Vagina (tissue), 2 donors: ENCODE data around the gene KLHL13. TPM values are rescaled to one million over a fixed set of nuclear protein-coding genes. Genes with fewer than 3 reads are reported as not detected.

Experiments used
- DNase-seq, 2 donors: peaks; one replicate each; pipeline ENCODE4 v3.0.0-alpha.2; 2017; ENCODE audit errors: extremely low spot score in 2 of 2
- H3K27ac ChIP-seq: fragments of 200-600 bp; sonication (generic); one replicate; pipeline ENCODE4 v1.5.1; 2019
- H3K27me3 ChIP-seq: fragments of 200-600 bp; sonication (generic); one replicate; pipeline ENCODE4 v1.5.1; 2019
- H3K36me3 ChIP-seq, 2 donors: fragments of 200-600 bp; sonication (generic); one replicate each; pipeline ENCODE4 v1.5.1; 2017 to 2019
- H3K4me1 ChIP-seq: fragments of 200-600 bp; sonication (generic); one replicate; pipeline ENCODE4 v1.5.1; 2019
- H3K4me3 ChIP-seq, 2 donors: fragments of 200-600 bp; sonication (generic); 1 replicate in 1 of 2; 2 replicates in 1 of 2; pipeline ENCODE4 v1.5.1; 2016 to 2019
- H3K9me3 ChIP-seq: fragments of 200-600 bp; sonication (generic); one replicate; pipeline ENCODE4 v1.5.1; 2019
- CTCF ChIP-seq, 3 experiments: fragments of 450-650 bp in 2 of 3; fragments of 200-600 bp in 1 of 3; sonication (generic) in 1 of 3; IDR thresholded peaks; one replicate each; pipeline ENCODE4 v1.5.1; 2017 to 2019; ENCODE audit warnings: antibody characterized with exemption in 3 of 3, mild to moderate bottlenecking in 2 of 3, moderate library complexity in 2 of 3
- POLR2A ChIP-seq, 2 donors: fragments of 450-650 bp; IDR thresholded peaks; one replicate each; pipeline ENCODE4 v1.6.1; 2017; ENCODE audit warnings: antibody characterized with exemption in 2 of 2, mild to moderate bottlenecking in 2 of 2, moderate library complexity in 2 of 2
- POLR2AphosphoS5 ChIP-seq, 2 donors: sonication (generic); formaldehyde crosslinking; IDR thresholded peaks; one replicate each; pipeline ENCODE4 v1.9.0; 2017; ENCODE audit warnings: antibody characterized with exemption in 2 of 2, mild to moderate bottlenecking in 2 of 2, low read depth in 1 of 2; ENCODE audit not compliant: insufficient read depth in 1 of 2
- intact Hi-C: fragments of 100-400 bp; cut with DNase I; formaldehyde crosslinking; loops from one replicate; pipeline ENCODE4 v1.15.1; 2023
- total RNA-seq: library from RNA; depleted of rRNA; stranded (reverse); fragments of >200 nt; gene quantifications from one replicate; pipeline ENCODE4 v1.2.3, GENCODE V29; 2016

The KLHL13 gene
- total RNA-seq, 1 donor from 2014 or later, result 10.6 TPM

GRCh38 chrX:118039591-118039990, 77.0 kb downstream of the KLHL13 start:
- Histone ChIP-seq H3K4me1 (no peaks in the 10 kb centered on the region), H3K27ac (no peak overlapping the region), H3K27me3 (no peaks in the 10 kb centered on the region), H3K4me3 (no peak overlapping the region), H3K9me3 (no peaks in the 10 kb centered on the region), H3K36me3 (no peaks in the 10 kb centered on the region)
- DNase-seq, result no peak
- no peak for TF ChIP-seq POLR2A (IDR thresholded peaks at IDR 0.05)
- TF ChIP-seq POLR2AphosphoS5 (IDR thresholded peaks at IDR 0.05; ENCODE audit: insufficient read depth in 1 of 2, low read depth in 1 of 2), result no peak
- no peak for TF ChIP-seq CTCF (IDR thresholded peaks at IDR 0.05)
- intact Hi-C loops, result no loop called here

GRCh38 chrX:118038614-118039365, 77.8 kb downstream of the KLHL13 start:
- intact Hi-C loops, result no loop called here
- TF ChIP-seq CTCF (IDR thresholded peaks at IDR 0.05) (no peak), POLR2AphosphoS5 (IDR thresholded peaks at IDR 0.05; ENCODE audit: insufficient read depth in 1 of 2, low read depth in 1 of 2) (no peak), POLR2A (IDR thresholded peaks at IDR 0.05) (no peak)
- Histone ChIP-seq H3K36me3 (no peaks in the 10 kb centered on the region), H3K4me3 (no peak overlapping the region), H3K9me3 (no peaks in the 10 kb centered on the region), H3K4me1 (no peaks in the 10 kb centered on the region), H3K27ac (no peak overlapping the region), H3K27me3 (no peaks in the 10 kb centered on the region)
- DNase-seq, result no peak

- Histone ChIP-seq H3K4me3 (no peak overlapping the region), H3K27ac (no peak overlapping the region), H3K36me3 (no peaks in the 10 kb centered on the region), H3K4me1 (no peaks in the 10 kb centered on the region), H3K9me3 (no peaks in the 10 kb centered on the region), H3K27me3 (no peaks in the 10 kb centered on the region)
- intact Hi-C loops, result no loop called here
- TF ChIP-seq POLR2A (IDR thresholded peaks at IDR 0.05) (no peak), CTCF (IDR thresholded peaks at IDR 0.05) (no peak), POLR2AphosphoS5 (IDR thresholded peaks at IDR 0.05; ENCODE audit: insufficient read depth in 1 of 2, low read depth in 1 of 2) (no peak)
- no peak for DNase-seq
These were observed 90.0 kb downstream of the KLHL13 start for GRCh38 chrX:118026631-118027030.

GRCh38 chrX:118025226-118025625, 91.4 kb downstream of the KLHL13 start:
- H3K27me3 ChIP-seq, result no peaks in the 10 kb centered on the region
- no peak overlapping the region for H3K27ac ChIP-seq
- no peaks in the 10 kb centered on the region for H3K9me3 ChIP-seq
- intact Hi-C loops, result no loop called here
- H3K36me3 ChIP-seq, result no peaks in the 10 kb centered on the region
- no peak for TF ChIP-seq POLR2A (IDR thresholded peaks at IDR 0.05)
- no peak for TF ChIP-seq CTCF (IDR thresholded peaks at IDR 0.05)
- TF ChIP-seq POLR2AphosphoS5 (IDR thresholded peaks at IDR 0.05; ENCODE audit: insufficient read depth in 1 of 2, low read depth in 1 of 2), result no peak
- no peak for DNase-seq
- no peaks in the 10 kb centered on the region for H3K4me1 ChIP-seq
- H3K4me3 ChIP-seq, result no peak overlapping the region

GRCh38 chrX:118024482-118024881, 92.1 kb downstream of the KLHL13 start:
- intact Hi-C loops, result no loop called here
- H3K27ac ChIP-seq, result no peak overlapping the region
- H3K4me1 ChIP-seq, result no peaks in the 10 kb centered on the region
- no peaks in the 10 kb centered on the region for H3K27me3 ChIP-seq
- no peak for TF ChIP-seq POLR2A (IDR thresholded peaks at IDR 0.05)
- no peak for TF ChIP-seq CTCF (IDR thresholded peaks at IDR 0.05)
- TF ChIP-seq POLR2AphosphoS5 (IDR thresholded peaks at IDR 0.05; ENCODE audit: insufficient read depth in 1 of 2, low read depth in 1 of 2), result no peak
- no peak overlapping the region for H3K4me3 ChIP-seq
- no peaks in the 10 kb centered on the region for H3K9me3 ChIP-seq
- no peaks in the 10 kb centered on the region for H3K36me3 ChIP-seq
- no peak for DNase-seq
